Measurements from ENCODE around the gene DRAP1. TPM values are rescaled to one million over a fixed set of nuclear protein-coding genes. Genes with fewer than 3 reads are reported as not detected.

Gene DRAP1
- total RNA-seq, 4 donors from 2014 or later, result 15.7 to 63.2 (median 57.0) TPM

DNA sequence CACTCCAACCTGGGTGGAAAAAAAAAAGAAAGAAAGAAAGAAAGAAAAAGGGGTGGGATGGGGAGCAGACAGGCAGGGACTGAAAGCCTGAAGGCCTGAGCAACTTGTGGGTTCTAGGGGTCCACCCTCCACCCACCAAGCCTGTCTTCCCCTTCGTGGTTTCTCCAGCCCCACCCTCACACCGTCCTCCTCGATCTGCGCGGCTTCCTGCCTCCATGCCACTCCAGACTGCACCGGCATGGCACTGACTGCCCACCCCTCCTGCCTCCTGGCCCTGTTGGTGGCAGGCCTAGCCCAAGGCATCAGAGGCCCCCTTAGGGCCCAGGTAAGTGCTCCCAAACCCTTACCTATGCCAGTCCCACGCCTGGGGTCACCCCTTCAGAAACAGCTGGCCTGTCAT lies 39.6 kb upstream of the DRAP1 start, which contains the start of gene CTSW:
Gene CTSW, plus strand, starts transcription at position 221 of the 400 bp plus-strand sequence. Its CDS starts 18 bp downstream, at position 239.
- intact Hi-C loops (cut with DNase I; ENCODE audit: low total_unique reads), result loop anchor here (5.0 kb wide), 1 partner anchor 113 kb away; no protein-coding TSS in a partner anchor
- peaks cover 0 to 5% (median 0%) of the 10 kb centered on the region in 4 donors for H3K36me3 ChIP-seq
- H3K27ac ChIP-seq, result no peak within 1 kb of the TSS
- no peaks in the 10 kb centered on the region for H3K9me3 ChIP-seq
- WGBS, 2 donors (ENCODE audit: low coverage in 1 of 2), result 67% methylated on average over 7 of the region's 7 CpGs; no CpG with 5 or more reads in 1 of the 2 donors
- H3K4me3 ChIP-seq, result no peak within 1 kb of the TSS
- no peaks in the 10 kb centered on the region for H3K27me3 ChIP-seq
- DNase-seq, result no peak
- TF ChIP-seq POLR2AphosphoS5 (IDR thresholded peaks at IDR 0.05), result no peak
- TF ChIP-seq, protein P1, sequence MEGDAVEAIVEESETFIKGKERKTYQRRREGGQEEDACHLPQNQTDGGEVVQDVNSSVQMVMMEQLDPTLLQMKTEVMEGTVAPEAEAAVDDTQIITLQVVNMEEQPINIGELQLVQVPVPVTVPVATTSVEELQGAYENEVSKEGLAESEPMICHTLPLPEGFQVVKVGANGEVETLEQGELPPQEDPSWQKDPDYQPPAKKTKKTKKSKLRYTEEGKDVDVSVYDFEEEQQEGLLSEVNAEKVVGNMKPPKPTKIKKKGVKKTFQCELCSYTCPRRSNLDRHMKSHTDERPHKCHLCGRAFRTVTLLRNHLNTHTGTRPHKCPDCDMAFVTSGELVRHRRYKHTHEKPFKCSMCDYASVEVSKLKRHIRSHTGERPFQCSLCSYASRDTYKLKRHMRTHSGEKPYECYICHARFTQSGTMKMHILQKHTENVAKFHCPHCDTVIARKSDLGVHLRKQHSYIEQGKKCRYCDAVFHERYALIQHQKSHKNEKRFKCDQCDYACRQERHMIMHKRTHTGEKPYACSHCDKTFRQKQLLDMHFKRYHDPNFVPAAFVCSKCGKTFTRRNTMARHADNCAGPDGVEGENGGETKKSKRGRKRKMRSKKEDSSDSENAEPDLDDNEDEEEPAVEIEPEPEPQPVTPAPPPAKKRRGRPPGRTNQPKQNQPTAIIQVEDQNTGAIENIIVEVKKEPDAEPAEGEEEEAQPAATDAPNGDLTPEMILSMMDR (IDR thresholded peaks at IDR 0.05), result no peak
- TF ChIP-seq POLR2A (IDR thresholded peaks at IDR 0.05), result no peak
- no peak for TF ChIP-seq EP300 (IDR thresholded peaks at IDR 0.05; ENCODE audit: low read depth)
- in situ Hi-C loops (cut with MboI; ENCODE audit: low pct_ligation_motif_present in 1 of 4, low pct_unique_long_range_greater_than_20kb in 1 of 4, low sequenced_read_pairs in 3 of 4), result loop anchor here (10.0 to 25.0 kb wide), 3 partner anchors 105 to 115 kb away; no protein-coding TSS in a partner anchor
- peaks cover 0 to 3% (median 0%) of the 10 kb centered on the region in 4 donors for H3K4me1 ChIP-seq

DNA sequence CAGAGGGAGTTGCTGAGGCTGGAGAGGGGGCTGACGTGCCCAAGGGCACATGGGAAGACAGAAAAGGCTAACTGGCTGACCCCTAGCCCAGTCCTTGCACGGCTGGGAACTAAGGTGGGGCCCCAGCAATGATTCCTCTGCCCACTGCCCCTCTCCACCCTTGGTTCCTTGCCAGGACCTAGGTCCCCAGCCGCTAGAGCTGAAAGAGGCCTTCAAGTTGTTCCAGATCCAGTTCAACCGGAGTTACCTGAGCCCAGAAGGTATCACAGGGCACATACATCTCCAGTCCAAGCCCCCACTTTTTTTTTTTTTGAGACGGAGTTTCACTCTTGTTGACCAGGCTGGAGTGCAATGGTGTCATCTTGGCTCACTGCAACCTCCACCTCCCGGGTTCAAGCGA lies 39.2 kb upstream of the DRAP1 start:
- no peaks in the 10 kb centered on the region for H3K9me3 ChIP-seq
- in situ Hi-C loops (cut with MboI; ENCODE audit: low pct_ligation_motif_present in 1 of 4, low pct_unique_long_range_greater_than_20kb in 1 of 4, low sequenced_read_pairs in 3 of 4), result loop anchor here in 3 of 4 donors (10.0 to 25.0 kb wide), 2 partner anchors 105 to 107 kb away; no protein-coding TSS in a partner anchor
- no peak overlapping the region for H3K27ac ChIP-seq
- intact Hi-C loops (cut with DNase I; ENCODE audit: low total_unique reads), result loop anchor here (5.0 kb wide), 1 partner anchor 112 kb away; no protein-coding TSS in a partner anchor
- no peak for DNase-seq
- H3K4me3 ChIP-seq, result no peak overlapping the region
- peaks cover 0 to 5% (median 0%) of the 10 kb centered on the region in 4 donors for H3K36me3 ChIP-seq
- TF ChIP-seq EP300 (IDR thresholded peaks at IDR 0.05; ENCODE audit: low read depth) (no peak), POLR2A (IDR thresholded peaks at IDR 0.05) (no peak), POLR2AphosphoS5 (IDR thresholded peaks at IDR 0.05) (no peak)
- TF ChIP-seq, protein P1 (IDR thresholded peaks at IDR 0.05), result no peak
- WGBS, 2 donors (ENCODE audit: low coverage in 1 of 2), result 71% methylated on average over 7 of the region's 7 CpGs; no CpG with 5 or more reads in 1 of the 2 donors
- peaks cover 0 to 7% (median 3%) of the 10 kb centered on the region in 4 donors for H3K4me1 ChIP-seq
- no peaks in the 10 kb centered on the region for H3K27me3 ChIP-seq

DNA sequence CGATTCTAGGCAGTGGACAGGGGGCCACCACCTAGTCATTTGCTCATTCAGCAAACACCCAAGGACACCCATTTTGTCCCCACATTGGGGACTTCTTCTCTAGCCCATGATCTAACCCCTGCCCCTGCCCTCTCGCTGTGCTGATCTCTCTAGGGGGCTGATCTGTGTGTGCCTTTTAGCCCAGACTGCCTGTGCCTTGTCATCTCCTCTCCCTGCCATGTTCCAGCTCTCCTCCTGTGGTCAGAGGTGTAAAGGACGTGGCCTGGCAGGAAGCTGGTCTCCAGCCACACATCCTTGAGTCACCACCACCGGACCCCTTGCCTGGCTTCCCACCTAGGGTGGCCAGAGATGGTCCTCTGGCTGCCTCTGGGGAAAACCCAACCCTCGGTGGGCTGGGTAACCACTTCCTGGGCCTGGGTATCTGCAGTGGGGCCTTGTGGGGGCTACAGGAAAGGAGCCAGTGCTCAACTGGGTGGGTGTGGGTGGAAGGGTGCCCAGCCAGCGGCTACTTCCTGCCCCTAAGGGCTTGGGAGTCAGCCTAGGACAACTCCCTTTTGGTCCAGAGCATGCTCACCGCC lies 38.3 kb upstream of the DRAP1 start:
- no peak for DNase-seq
- Histone ChIP-seq H3K36me3 (peaks cover 0 to 5% (median 0%) of the 10 kb centered on the region in 4 donors), H3K27ac (no peak overlapping the region), H3K4me1 (peaks cover 0 to 10% (median 3%) of the 10 kb centered on the region in 4 donors), H3K4me3 (no peak overlapping the region), H3K9me3 (no peaks in the 10 kb centered on the region), H3K27me3 (no peaks in the 10 kb centered on the region)
- no peak for TF ChIP-seq POLR2A (IDR thresholded peaks at IDR 0.05)
- no peak for TF ChIP-seq POLR2AphosphoS5 (IDR thresholded peaks at IDR 0.05)
- TF ChIP-seq, protein P1 (IDR thresholded peaks at IDR 0.05), result no peak
- TF ChIP-seq EP300 (IDR thresholded peaks at IDR 0.05; ENCODE audit: low read depth), result no peak
- 66% methylated on average over 7 of the region's 7 CpGs; no CpG with 5 or more reads in 1 of the 2 donors for WGBS, 2 donors (ENCODE audit: low coverage in 1 of 2)
- in situ Hi-C loops (cut with MboI; ENCODE audit: low pct_ligation_motif_present in 1 of 4, low pct_unique_long_range_greater_than_20kb in 1 of 4, low sequenced_read_pairs in 3 of 4) (loop anchor here in 3 of 4 donors (10.0 to 25.0 kb wide), 2 partner anchors 104 to 106 kb away; no protein-coding TSS in a partner anchor), intact Hi-C loops (cut with DNase I; ENCODE audit: low total_unique reads) (loop anchor here (5.0 kb wide), 1 partner anchor 111 kb away; no protein-coding TSS in a partner anchor)

Data from transverse colon (tissue), 4 donors.